Measurements from ENCODE around the gene CHGA.

Gene CHGA

DNA sequence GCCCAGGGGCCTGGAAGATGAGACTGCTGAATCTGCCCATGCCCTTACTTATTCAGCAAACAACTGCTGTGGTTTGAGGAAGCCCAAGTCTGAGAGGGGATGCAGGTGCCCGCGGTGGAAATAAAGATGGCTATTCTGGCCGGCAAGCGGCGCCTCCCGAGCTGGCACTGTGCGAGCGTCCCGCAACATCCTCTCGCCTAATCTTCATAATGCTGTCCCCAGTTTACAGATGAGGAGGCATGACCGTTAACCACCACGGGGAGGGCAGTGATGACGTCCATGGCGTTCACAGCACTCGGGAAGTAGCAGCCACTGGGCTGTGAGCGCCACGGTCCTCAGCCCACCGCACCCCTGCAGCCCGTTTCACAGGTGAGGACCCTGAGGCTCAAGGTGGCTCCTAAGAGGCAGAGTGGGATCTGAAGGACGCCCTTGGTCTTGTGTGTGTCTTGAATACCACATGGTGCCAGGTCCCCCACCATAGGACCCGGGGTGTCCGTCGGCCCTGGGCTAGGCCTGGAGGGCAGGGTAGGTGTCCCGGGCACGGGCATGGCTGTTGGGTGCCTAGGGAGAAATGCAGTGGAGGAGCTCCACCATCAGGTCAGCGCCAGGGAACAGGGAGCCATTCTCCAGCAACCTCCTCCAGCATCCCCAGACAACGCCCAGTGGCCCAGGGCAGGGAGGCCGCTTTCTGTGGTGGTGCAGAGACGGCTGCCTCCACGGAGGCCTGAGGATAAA, 20.2 kb downstream of the CHGA start:
- peaks cover 0 to 61% (median 46%) of the 10 kb centered on the region in 10 experiments; a peak in 17 of 20 replicates for H3K4me1 ChIP-seq
- no peak for TF ChIP-seq Cebpa-rat (IDR thresholded peaks at IDR 0.05)
- H3K27me3 ChIP-seq, result no peaks in the 10 kb centered on the region
- H3K36me3 ChIP-seq, result peaks cover 6 to 99% (median 53%) of the 10 kb centered on the region in 11 experiments; a peak in 19 of 22 replicates
- H3K9ac ChIP-seq, result no peak overlapping the region
- H3K9me3 ChIP-seq (replicated peaks in 1 of 11), result no peaks in the 10 kb centered on the region
- H3K27ac ChIP-seq, result no peak overlapping the region
- H3K4me2 ChIP-seq, result peak overlapping the region in 1 of 11 experiments; percentile 78; a peak in 2 of 22 replicates
- H3K4me3 ChIP-seq, result no peak overlapping the region
- H4K20me1 ChIP-seq, result peaks cover 0 to 99% (median 50%) of the 10 kb centered on the region in 11 experiments; a peak in 17 of 22 replicates

DNA sequence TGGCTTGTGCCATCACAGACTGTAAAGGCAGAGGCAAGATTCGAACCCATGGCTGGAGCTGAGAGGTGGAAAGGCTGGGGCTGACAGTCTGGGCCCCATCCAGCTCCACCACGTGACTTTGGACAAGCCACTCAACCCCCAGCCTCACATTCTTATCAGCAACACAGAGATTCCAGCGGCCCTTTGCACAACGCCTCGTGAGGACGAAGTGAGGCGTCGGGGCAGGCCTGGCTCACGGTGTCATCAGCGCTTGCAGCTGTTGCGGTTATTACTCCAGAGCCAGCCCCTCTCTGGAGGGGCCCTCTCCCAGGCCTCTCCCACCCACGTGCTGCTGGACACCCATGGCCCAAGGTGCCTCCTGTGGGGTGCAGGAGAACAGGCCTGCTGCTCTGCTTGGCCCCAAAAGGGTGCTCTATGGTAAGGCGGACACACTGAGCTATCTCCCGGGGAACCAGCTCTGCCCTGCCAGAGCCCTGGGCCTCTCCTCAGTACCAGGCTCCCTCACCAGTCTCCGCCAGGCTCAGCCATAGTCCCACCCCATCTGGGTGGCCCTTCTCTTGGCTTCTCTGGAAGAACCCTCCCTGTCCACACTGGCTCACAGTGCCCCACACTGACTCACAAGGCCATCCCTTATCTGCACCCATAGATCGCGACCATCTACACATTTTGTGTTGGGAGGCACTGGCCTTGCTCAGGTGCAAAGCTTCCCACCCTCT, 21.1 kb downstream of the CHGA start:
- H3K27ac ChIP-seq, result no peak overlapping the region

DNA sequence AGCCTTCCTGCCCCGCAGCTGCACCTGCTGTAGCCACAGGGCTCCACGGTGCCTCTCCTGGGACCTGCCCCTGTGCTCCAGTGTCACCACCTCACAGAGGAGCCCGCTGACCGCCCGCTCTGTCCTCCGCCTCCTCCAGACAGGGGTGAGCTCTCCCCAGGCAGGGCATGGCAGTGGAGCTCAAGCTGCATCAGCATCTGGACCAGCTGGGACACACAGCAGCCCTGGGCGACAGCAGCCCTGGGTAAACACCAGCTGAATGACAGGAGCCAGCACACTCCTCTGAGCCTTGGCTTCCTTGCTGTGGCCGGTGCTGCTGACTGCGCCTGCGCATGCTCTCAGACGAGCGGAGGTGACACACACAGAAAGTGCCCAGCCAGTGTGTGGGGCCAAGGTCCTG, 22.0 kb downstream of the CHGA start:
- no peaks in the 10 kb centered on the region for H3K27me3 ChIP-seq
- H3K4me3 ChIP-seq, result no peak overlapping the region
- peak overlapping the region in 3 of 11 experiments; percentile 15 to 25 (median 23); a peak in 4 of 22 replicates for H3K9ac ChIP-seq
- H3K36me3 ChIP-seq, result peaks cover 15 to 99% (median 69%) of the 10 kb centered on the region in 11 experiments; a peak in 21 of 22 replicates
- peak overlapping the region in 9 of 11 experiments; percentile 24 to 87 (median 70); a peak in 16 of 22 replicates for H3K4me2 ChIP-seq
- TF ChIP-seq Cebpa-rat (IDR thresholded peaks at IDR 0.05), result no peak
- H3K27ac ChIP-seq, result no peak overlapping the region; a peak in 1 of 22 replicates
- H4K20me1 ChIP-seq, result peaks cover 0 to 95% (median 50%) of the 10 kb centered on the region in 11 experiments; a peak in 17 of 22 replicates
- peaks cover 0 to 53% (median 42%) of the 10 kb centered on the region in 10 experiments; a peak in 17 of 20 replicates for H3K4me1 ChIP-seq
- H3K9me3 ChIP-seq (replicated peaks in 1 of 11), result no peaks in the 10 kb centered on the region

More for the DNA sequence above, 21.1 kb downstream of the CHGA start:
- Histone ChIP-seq H3K36me3 (peaks cover 13 to 99% (median 61%) of the 10 kb centered on the region in 11 experiments; a peak in 19 of 22 replicates), H3K27me3 (no peaks in the 10 kb centered on the region), H3K4me2 (peak overlapping the region in 8 of 11 experiments; percentile 37 to 87 (median 70); a peak in 15 of 22 replicates), H3K4me3 (no peak overlapping the region), H4K20me1 (peaks cover 0 to 97% (median 50%) of the 10 kb centered on the region in 11 experiments; a peak in 17 of 22 replicates), H3K9me3 (replicated peaks in 1 of 11) (no peaks in the 10 kb centered on the region), H3K9ac (peak overlapping the region in 3 of 11 experiments; percentile 11 to 25 (median 15); a peak in 3 of 22 replicates), H3K4me1 (peaks cover 0 to 61% (median 46%) of the 10 kb centered on the region in 10 experiments; a peak in 17 of 20 replicates)
- no peak for TF ChIP-seq Cebpa-rat (IDR thresholded peaks at IDR 0.05)

DNA sequence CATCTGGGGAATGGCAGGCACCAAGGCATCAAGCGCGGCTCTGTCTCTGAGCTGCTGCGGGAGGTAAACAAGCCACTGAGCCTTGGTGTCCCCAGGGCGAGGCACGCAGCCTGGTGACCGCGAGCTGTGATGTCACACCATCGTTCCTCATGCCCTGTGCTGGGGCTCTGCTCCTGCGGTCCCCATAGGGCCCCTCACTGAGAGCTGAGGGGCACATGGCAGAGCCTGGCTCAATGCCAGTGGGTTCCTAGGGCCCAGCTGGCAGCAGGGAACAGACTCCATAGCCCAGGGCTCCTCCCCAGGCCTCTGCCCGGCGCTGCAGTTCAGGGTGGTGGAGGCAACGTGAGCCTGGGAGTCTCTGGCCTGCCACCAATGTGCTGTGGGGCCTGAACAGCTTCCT, 22.6 kb downstream of the CHGA start:
- Histone ChIP-seq H3K27ac (no peak overlapping the region), H3K4me2 (peak overlapping the region in 9 of 11 experiments; percentile 24 to 87 (median 70); a peak in 17 of 22 replicates), H4K20me1 (peaks cover 0 to 95% (median 48%) of the 10 kb centered on the region in 11 experiments; a peak in 17 of 22 replicates), H3K4me3 (no peak overlapping the region), H3K9me3 (replicated peaks in 1 of 11) (no peaks in the 10 kb centered on the region), H3K27me3 (no peaks in the 10 kb centered on the region), H3K9ac (peak overlapping the region in 2 of 11 experiments; percentile 23 to 25; a peak in 1 of 22 replicates), H3K4me1 (peaks cover 0 to 52% (median 41%) of the 10 kb centered on the region in 10 experiments; a peak in 17 of 20 replicates), H3K36me3 (peaks cover 19 to 99% (median 69%) of the 10 kb centered on the region in 11 experiments; a peak in 21 of 22 replicates)
- TF ChIP-seq Cebpa-rat (IDR thresholded peaks at IDR 0.05), result no peak

DNA sequence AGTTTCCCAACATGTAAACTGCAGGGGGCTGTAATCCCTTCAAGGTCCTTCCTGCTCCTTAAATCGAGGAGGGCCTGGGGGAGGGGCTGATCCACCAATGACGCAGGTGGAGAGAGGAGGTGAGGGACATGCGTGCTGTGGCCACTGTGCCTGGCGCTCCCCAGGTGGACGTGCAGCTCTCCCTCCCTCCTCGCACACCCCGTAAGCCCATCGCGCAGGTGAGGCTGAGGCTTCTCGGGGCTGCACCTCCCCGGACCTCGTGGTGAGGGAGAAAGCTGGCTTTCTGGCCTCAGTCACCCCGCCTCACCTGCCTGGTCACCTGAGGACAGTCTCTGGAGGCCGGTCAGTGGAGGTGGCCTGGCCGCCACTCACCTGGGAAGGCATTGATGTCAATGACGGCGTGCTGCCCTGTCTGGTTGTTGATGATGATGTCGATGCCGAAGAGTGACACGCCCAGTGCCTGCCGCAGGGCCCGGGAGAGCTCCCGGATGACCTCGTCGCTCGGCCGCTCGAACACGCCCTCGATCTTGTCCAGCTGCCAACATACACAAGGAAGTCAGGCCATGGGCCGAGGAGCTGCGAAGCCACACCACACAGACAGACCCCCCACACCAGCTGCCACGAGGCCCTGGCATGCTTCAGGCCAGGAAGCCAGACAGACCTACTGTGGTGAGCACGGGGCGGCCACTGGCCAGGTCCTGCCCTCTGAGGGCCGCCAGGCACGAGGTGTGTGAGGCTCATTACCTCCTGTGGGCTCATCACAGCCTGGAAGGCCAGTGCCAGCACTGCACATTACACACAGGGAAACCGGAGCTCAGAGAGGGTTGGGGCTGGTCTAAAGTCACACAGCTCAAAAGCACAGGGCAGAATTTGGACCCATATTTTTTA, 23.3 kb downstream of the CHGA start:
- no peaks in the 10 kb centered on the region for H3K9me3 ChIP-seq (replicated peaks in 1 of 11)
- H3K4me1 ChIP-seq, result peaks cover 0 to 52% (median 41%) of the 10 kb centered on the region in 10 experiments; a peak in 17 of 20 replicates
- H3K36me3 ChIP-seq, result peaks cover 25 to 99% (median 73%) of the 10 kb centered on the region in 11 experiments
- H3K27ac ChIP-seq, result no peak overlapping the region
- H3K4me2 ChIP-seq, result peak overlapping the region in 10 of 11 experiments; percentile 5 to 87 (median 64); a peak in 15 of 22 replicates
- TF ChIP-seq Cebpa-rat (IDR thresholded peaks at IDR 0.05), result no peak
- H4K20me1 ChIP-seq, result peaks cover 0 to 95% (median 48%) of the 10 kb centered on the region in 11 experiments; a peak in 17 of 22 replicates
- no peak overlapping the region for H3K4me3 ChIP-seq
- no peaks in the 10 kb centered on the region for H3K27me3 ChIP-seq
- no peak overlapping the region; a peak in 1 of 22 replicates for H3K9ac ChIP-seq

DNA sequence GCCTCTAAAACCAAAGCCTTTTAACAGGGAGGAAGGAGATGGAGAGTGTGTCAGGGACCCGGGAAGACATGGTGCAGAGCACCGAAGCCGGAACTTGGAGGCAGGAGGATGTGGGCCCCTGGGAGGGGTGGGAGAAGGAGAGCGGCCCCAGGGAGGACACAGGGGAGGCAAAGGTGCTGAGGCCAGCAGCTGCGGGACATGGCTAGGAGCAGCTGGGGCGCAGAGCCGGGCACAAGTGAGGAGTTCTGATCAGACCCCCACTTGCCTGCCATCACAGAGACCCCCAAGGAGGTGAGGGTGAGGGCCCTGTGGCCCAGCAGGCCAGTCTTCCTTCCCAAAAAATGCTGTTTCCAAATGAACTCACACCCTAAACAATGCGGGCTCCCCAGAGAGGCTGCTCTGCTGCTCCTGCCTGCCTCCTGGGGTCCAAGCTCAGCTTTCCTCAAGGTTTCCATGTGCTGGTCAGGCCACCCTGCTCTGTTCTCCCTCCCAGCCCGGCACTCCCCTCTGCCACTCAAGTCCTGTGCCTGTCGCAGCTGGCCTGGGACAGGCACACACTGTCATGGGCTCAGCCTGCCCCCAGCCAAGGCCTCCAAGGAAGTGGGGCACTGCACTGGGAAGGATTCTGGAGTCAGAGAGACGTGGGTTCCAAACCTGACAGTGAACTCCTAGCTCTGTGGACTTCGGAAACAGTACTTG, 24.0 kb downstream of the CHGA start:
- Histone ChIP-seq H3K9ac (peak overlapping the region in 2 of 11 experiments; percentile 5 to 33; a peak in 2 of 22 replicates), H3K4me1 (peaks cover 0 to 54% (median 41%) of the 10 kb centered on the region in 10 experiments; a peak in 17 of 20 replicates), H3K9me3 (replicated peaks in 1 of 11) (no peaks in the 10 kb centered on the region), H3K4me2 (peak overlapping the region in 2 of 11 experiments; percentile 5 to 13; a peak in 1 of 22 replicates), H3K4me3 (no peak overlapping the region), H3K36me3 (peaks cover 29 to 96% (median 68%) of the 10 kb centered on the region in 11 experiments), H3K27ac (peak overlapping the region in 1 of 11 experiments; percentile 16; a peak in 1 of 22 replicates), H3K27me3 (no peaks in the 10 kb centered on the region), H4K20me1 (peaks cover 0 to 93% (median 42%) of the 10 kb centered on the region in 11 experiments; a peak in 17 of 22 replicates)
- TF ChIP-seq Cebpa-rat (IDR thresholded peaks at IDR 0.05), result no peak

DNA sequence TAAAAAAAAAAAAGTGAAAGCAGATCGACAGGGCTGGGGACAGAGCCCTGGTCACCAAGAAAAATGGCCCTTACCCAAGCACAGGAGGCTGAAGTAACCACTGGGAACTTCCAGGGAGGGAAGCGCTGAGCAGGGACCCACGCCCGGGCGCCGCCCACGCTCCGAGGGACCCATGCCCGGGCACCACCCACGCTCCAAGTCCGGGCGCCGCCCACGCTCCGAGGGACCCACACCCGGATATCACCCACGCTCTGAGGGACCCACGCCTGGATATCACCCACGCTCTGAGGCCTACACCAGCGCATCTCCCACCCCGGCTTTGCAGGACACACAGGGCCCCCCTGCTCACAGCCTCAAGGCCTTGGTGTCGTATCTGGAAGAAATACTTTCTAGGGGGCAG, 25.7 kb downstream of the CHGA start:
- Histone ChIP-seq H3K4me3 (no peak overlapping the region), H3K4me2 (no peak overlapping the region), H4K20me1 (peaks cover 0 to 93% (median 30%) of the 10 kb centered on the region in 11 experiments; a peak in 17 of 22 replicates), H3K9ac (no peak overlapping the region; a peak in 1 of 22 replicates), H3K4me1 (peaks cover 0 to 52% (median 42%) of the 10 kb centered on the region in 10 experiments; a peak in 17 of 20 replicates), H3K27ac (no peak overlapping the region), H3K36me3 (peaks cover 19 to 93% (median 52%) of the 10 kb centered on the region in 11 experiments), H3K27me3 (no peaks in the 10 kb centered on the region), H3K9me3 (replicated peaks in 1 of 11) (no peaks in the 10 kb centered on the region)
- no peak for TF ChIP-seq Cebpa-rat (IDR thresholded peaks at IDR 0.05)
